Body of pancreas (tissue), 4 donors: ENCODE measurements around the gene WDFY3. TPM values are rescaled to one million over a fixed set of nuclear protein-coding genes. Genes with fewer than 3 reads are reported as not detected.

ENCODE experiments used
- ATAC-seq: fragments of 150-250 bp; one replicate; pipeline ENCODE4 v1.9.1; 2016
- DNase-seq, 4 donors: peaks; one replicate each; pipeline ENCODE4 v3.0.0-alpha.2; 2019
- H3K27ac ChIP-seq, 4 donors: fragments of 200-600 bp; sonication (generic); 1 replicate in 3 of 4; 2 replicates in 1 of 4; pipeline versions ENCODE4 v1.5.1 to v1.6.1; 2016 to 2019; ENCODE audit warnings: mild to moderate bottlenecking in 1 of 4, mixed read lengths in 1 of 4, moderate library complexity in 1 of 4
- H3K27me3 ChIP-seq, 2 donors: fragments of 200-600 bp; sonication (generic); one replicate each; pipeline ENCODE4 v1.6.0; 2016; ENCODE audit warnings: mild to moderate bottlenecking in 1 of 2
- H3K36me3 ChIP-seq, 2 donors: fragments of 200-600 bp; sonication (generic); replicated peaks in 1 of 2; 2 replicates each; pipeline ENCODE4 v1.5.1; 2016; ENCODE audit warnings: low read depth in 2 of 2; ENCODE audit not compliant: insufficient read depth in 1 of 2
- H3K4me1 ChIP-seq: fragments of 200-600 bp; sonication (generic); one replicate; pipeline ENCODE4 v1.6.0; 2016
- H3K4me3 ChIP-seq, 2 donors: fragments of 200-600 bp; sonication (generic); 1 replicate in 1 of 2; 2 replicates in 1 of 2; pipeline ENCODE4 v1.5.1; 2016 to 2019
- H3K9me3 ChIP-seq, 3 donors: fragments of 200-600 bp; sonication (generic); 1 replicate in 2 of 3; 2 replicates in 1 of 3; pipeline ENCODE4 v1.5.1; 2016
- POLR2A ChIP-seq, 3 donors: fragments of 450-650 bp; IDR thresholded peaks; one replicate each; pipeline ENCODE4 v1.6.1; 2016; ENCODE audit warnings: antibody characterized with exemption in 3 of 3, mild to moderate bottlenecking in 2 of 3
- WGBS, 2 donors: methylation state at CpG; one replicate each; pipeline ENCODE4 v1.1.5; 2017; 5-methylcytosine and 5-hydroxymethylcytosine counted together
- intact Hi-C: fragments of 100-400 bp; cut with DNase I; formaldehyde crosslinking; loops from one replicate; pipeline ENCODE4 v1.15.1; 2023
- total RNA-seq, 2 donors: library from RNA; depleted of rRNA; stranded (reverse); fragments of >200 nt; gene quantifications; one replicate each; pipeline ENCODE4 v1.1.0, GENCODE V29; 2016
- TF ChIP-seq, protein P1 (sequence below), 7 experiments: fragments of 450-650 bp in 4 of 7; fragments of 200-600 bp in 3 of 7; sonication (generic) in 3 of 7; IDR thresholded peaks; one replicate each; pipeline ENCODE4 v1.5.1; 2016 to 2019; ENCODE audit warnings: antibody characterized with exemption in 7 of 7

The WDFY3 gene
- total RNA-seq, 2 donors from 2014 or later = 36.1 to 55.0 TPM

DNA sequence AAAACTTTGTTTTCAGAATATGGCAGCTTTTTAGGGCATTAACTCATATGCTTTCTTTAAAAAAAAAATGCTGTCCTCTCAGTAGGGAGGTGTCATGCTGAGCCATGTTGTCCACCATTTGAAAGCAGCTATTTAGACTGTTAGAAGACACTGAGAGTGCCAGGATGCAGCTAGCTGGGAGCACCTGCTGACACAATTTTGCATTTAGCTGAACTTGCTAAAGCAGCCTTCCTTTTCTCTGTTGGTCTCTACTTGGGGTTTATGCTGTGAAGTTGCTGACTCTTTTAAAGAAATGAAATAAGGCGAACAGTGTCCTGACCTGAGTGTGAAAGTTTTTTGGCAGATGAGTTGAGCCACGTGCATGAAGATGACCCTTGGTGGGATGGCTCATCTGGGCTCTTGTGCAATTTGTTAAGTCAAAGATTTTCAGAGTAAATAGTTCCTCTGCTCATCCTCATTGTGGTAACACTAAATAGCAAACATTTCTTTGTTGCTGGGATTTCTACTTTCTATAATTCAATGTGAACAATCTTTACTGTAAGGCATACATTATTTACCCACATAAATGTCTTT, 319.1 kb downstream of the WDFY3 start:
- no peaks in the 10 kb centered on the region for H3K27me3 ChIP-seq
- intact Hi-C loops = no loop called here
- TF ChIP-seq, protein P1, sequence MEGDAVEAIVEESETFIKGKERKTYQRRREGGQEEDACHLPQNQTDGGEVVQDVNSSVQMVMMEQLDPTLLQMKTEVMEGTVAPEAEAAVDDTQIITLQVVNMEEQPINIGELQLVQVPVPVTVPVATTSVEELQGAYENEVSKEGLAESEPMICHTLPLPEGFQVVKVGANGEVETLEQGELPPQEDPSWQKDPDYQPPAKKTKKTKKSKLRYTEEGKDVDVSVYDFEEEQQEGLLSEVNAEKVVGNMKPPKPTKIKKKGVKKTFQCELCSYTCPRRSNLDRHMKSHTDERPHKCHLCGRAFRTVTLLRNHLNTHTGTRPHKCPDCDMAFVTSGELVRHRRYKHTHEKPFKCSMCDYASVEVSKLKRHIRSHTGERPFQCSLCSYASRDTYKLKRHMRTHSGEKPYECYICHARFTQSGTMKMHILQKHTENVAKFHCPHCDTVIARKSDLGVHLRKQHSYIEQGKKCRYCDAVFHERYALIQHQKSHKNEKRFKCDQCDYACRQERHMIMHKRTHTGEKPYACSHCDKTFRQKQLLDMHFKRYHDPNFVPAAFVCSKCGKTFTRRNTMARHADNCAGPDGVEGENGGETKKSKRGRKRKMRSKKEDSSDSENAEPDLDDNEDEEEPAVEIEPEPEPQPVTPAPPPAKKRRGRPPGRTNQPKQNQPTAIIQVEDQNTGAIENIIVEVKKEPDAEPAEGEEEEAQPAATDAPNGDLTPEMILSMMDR (IDR thresholded peaks at IDR 0.05) = no peak
- no peak for TF ChIP-seq POLR2A (IDR thresholded peaks at IDR 0.05)
- ATAC-seq (no peak), DNase-seq (no peak)
- no peaks in the 10 kb centered on the region for H3K4me1 ChIP-seq
- H3K36me3 ChIP-seq = no peaks in the 10 kb centered on the region
- 66 to 78% methylated on average over 2 of the region's 2 CpGs for WGBS, 2 donors
- no peaks in the 10 kb centered on the region for H3K9me3 ChIP-seq
- H3K4me3 ChIP-seq = no peak overlapping the region
- H3K27ac ChIP-seq = no peak overlapping the region

DNA sequence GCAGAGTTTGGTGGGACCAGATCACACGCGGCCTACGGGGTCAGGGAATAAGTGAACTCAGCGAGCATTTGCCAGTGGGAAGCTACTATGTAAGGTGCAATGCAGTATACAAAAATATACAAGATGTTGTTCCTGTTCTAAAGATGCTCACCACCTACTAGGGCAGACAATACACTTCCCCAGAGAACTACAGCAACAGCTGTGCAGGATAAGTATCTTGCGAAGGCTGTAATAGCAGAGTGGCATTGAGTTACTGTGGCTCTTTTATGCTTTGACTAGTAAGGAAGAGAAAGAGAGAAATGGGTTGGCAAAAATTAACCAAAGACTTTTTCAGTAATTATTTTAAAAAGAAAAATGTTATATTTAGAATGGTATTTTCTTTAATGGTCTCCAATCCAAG, 322.4 kb downstream of the WDFY3 start:
- Histone ChIP-seq H3K4me3 (no peak overlapping the region), H3K27me3 (no peaks in the 10 kb centered on the region), H3K27ac (no peak overlapping the region), H3K36me3 (no peaks in the 10 kb centered on the region), H3K4me1 (no peaks in the 10 kb centered on the region), H3K9me3 (no peaks in the 10 kb centered on the region)
- DNase-seq (no peak), ATAC-seq (no peak)
- 95 to 99% methylated on average over 5 of the region's 5 CpGs for WGBS, 2 donors
- TF ChIP-seq POLR2A (IDR thresholded peaks at IDR 0.05) = no peak
- intact Hi-C loops = no loop called here

DNA sequence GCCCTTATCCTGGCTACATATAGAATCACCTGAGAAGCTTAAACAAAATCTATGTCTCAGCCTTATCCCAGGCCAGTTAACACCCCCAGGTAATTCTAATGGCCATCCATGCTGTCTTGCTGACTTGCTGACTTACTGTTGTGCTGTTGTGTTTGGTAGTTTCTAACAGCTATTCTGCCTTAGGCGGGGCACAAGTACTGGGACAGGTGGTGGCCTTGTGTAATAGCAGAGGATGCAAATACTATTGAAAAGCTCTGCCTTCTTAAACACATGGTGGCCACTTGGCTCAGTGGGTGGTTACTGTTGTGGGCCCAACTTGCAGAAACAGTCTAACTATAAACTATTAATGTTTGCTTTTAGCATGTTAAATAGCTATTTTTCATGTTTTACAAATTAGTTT, 327.3 kb downstream of the WDFY3 start:
- Histone ChIP-seq H3K36me3 (no peaks in the 10 kb centered on the region), H3K9me3 (no peaks in the 10 kb centered on the region), H3K27ac (no peak overlapping the region), H3K27me3 (no peaks in the 10 kb centered on the region), H3K4me3 (no peak overlapping the region), H3K4me1 (no peaks in the 10 kb centered on the region)
- no peak for ATAC-seq
- intact Hi-C loops = no loop called here
- DNase-seq = no peak
- 100% methylated on average over 1 of the region's 1 CpG for WGBS, 2 donors
- TF ChIP-seq, protein P1 (IDR thresholded peaks at IDR 0.05) = no peak
- TF ChIP-seq POLR2A (IDR thresholded peaks at IDR 0.05) = no peak

DNA sequence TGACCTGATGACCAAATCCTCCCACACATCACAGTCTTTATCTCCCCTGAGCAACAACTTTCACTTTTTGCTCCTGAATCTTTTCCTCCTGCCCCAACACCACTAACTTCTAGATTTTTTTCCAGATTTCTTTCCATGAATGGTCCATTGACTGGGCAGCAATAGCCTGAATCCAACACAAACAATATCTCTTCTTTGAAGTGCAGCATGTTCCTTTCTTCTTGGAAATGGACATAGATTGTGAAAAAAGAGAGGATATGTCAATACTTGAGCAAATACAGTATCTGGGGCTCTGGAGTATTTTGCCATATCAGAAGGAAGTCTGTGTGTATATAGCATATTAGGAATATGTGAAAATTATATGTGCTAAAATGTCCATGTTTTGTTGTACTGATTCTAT, 328.4 kb downstream of the WDFY3 start:
- Histone ChIP-seq H3K4me1 (no peaks in the 10 kb centered on the region), H3K4me3 (no peak overlapping the region), H3K27ac (no peak overlapping the region), H3K36me3 (no peaks in the 10 kb centered on the region), H3K27me3 (no peaks in the 10 kb centered on the region), H3K9me3 (no peaks in the 10 kb centered on the region)
- no peak for DNase-seq
- no peak for TF ChIP-seq POLR2A (IDR thresholded peaks at IDR 0.05)
- TF ChIP-seq, protein P1 (IDR thresholded peaks at IDR 0.05) = no peak
- no peak for ATAC-seq
- intact Hi-C loops = no loop called here

DNA sequence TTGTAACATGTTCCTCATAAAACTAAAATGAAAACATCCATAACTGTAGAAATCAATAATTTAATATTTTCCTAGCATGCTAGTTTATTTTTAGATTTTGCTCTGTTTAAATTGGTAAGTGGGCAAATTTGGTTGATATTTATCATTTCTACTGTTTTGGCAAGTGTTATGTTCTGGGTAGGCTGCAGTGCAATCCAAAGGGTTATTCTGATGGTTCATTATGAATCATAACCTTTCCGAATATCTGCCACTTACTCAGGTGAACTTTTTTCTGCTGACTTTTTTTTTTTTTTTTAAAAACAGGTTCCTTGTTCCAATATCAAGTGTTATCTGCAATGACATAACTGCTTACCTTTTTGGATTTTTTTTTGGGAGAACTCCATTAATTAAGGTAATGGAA, 331.5 kb downstream of the WDFY3 start:
- H3K4me3 ChIP-seq = no peak overlapping the region
- no peaks in the 10 kb centered on the region for H3K27me3 ChIP-seq
- WGBS, 2 donors = 24 to 40% methylated on average over 1 of the region's 1 CpG
- intact Hi-C loops = no loop called here
- no peak for DNase-seq
- no peak for TF ChIP-seq POLR2A (IDR thresholded peaks at IDR 0.05)
- TF ChIP-seq, protein P1 (IDR thresholded peaks at IDR 0.05) = no peak
- H3K4me1 ChIP-seq = no peaks in the 10 kb centered on the region
- H3K9me3 ChIP-seq = no peaks in the 10 kb centered on the region
- ATAC-seq = no peak
- no peak overlapping the region for H3K27ac ChIP-seq
- H3K36me3 ChIP-seq = no peaks in the 10 kb centered on the region
